Measurements from ENCODE around the gene SPOCK1.

Gene SPOCK1

GRCh38 chr5:137073189-137073588 is 425.9 kb downstream of the SPOCK1 start:
- DNase-seq (ENCODE audit: low read depth, low spot score): no peak

- no peak for DNase-seq (ENCODE audit: low read depth, low spot score)
Observed at GRCh38 chr5:137072361-137073115, 426.6 kb downstream of the SPOCK1 start.

DNA sequence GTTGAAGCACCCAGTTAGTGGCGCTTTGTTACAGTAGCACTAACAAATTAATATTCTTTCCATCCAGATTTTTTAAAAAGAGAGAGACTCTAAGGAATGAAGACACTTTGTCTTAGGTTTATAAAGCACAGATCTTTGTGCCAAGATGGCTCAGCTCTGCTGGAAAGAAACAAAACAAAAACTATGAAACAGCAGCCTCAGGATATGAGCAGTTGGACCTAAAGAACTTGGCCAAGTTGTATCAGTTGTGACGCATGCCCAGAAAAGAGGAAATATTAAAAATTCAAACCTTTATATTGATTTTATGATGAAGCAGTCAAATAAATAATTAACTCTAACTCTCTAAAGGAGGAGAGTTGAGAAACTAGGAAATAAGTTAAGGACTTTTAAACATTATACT is 427.2 kb downstream of the SPOCK1 start:
- no peak for DNase-seq (ENCODE audit: low read depth, low spot score)

DNA sequence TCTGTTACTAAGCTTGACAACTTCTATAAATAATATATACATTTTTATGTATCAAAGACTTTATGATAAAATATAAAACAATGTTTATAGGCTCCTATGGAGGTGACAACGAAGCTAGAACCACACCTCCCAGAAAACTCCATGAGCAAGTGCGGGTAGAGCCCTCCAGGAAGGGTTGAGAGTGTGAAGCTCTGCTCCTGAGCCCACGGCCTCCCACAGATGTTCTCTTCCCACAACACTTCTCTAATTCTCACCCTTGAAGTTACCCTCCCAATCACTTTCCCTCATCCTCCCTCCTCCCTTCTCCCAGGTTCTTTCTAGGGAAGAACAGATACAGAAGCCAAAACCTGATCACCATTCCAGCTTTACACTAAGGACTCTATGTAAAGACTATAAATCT is 427.6 kb downstream of the SPOCK1 start:
- DNase-seq (ENCODE audit: low read depth, low spot score): no peak

GRCh38 chr5:137070521-137070920 is 428.6 kb downstream of the SPOCK1 start:
- no peak for DNase-seq (ENCODE audit: low read depth, low spot score)

DNA sequence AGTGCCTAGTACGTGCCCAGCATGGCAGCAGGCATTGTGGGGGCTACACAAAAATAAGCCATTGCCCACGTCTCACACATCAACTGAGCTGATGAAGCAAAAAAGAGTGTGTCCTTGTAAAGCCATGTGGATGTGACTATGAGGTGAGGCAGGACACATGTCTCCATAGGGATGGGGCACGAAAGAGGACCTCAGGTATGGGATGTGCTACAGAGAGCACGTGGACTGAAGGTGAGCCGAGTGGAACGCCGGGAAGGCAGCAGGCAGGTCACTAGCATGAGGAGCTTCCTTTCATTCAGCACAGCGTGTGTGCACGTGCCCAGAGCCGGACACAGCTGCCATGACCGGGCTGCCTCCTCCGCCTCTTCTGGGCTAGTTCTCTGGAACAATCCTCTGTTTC is 429.8 kb downstream of the SPOCK1 start:
- DNase-seq (ENCODE audit: low read depth, low spot score): no peak

GRCh38 chr5:137061382-137061781 is 437.7 kb downstream of the SPOCK1 start:
- DNase-seq (ENCODE audit: low read depth, low spot score): no peak

- DNase-seq (ENCODE audit: low read depth, low spot score): no peak
Observed at GRCh38 chr5:137058089-137058488, 441.0 kb downstream of the SPOCK1 start.

DNA sequence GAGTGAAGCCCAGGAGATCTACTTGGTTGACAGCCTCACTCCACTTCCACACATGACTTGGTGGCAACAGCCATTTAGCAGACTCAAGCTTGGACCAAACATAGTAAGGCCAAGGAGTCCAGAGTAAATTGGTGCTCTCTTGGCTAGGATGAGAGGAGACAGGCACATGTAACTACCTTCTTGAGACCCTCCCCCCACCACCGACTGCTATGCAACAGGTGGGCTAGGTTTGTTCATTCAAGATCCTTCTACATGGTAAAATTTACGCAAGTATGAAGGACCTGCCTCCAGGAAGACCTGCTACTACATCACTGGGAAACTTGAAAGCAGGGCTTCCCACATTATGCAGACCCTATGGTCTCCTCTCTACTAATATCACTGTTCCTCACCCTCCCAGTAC is 442.4 kb downstream of the SPOCK1 start:
- no peak for DNase-seq (ENCODE audit: low read depth, low spot score)

- no peak for DNase-seq (ENCODE audit: low read depth, low spot score)
Observed at GRCh38 chr5:137055271-137055872, 443.8 kb downstream of the SPOCK1 start.

DNA sequence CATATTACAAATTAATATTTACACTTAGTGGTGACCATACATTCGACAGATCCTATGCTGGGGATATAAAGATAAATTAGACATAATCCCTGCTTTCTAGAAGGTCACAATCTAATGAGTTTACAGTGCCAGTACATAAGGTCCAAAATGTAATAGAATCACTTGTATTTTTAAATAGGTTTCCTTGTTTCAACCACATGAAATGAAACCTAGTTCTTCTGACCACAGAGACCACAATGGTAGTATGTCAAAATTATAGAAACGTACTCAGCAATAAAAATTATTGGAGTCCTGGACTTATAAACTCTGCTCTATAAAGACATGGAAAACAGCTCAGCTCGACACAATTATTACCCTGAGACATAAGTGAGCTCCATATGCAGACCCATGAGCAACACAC is 444.3 kb downstream of the SPOCK1 start:
- no peak for DNase-seq (ENCODE audit: low read depth, low spot score)

DNA sequence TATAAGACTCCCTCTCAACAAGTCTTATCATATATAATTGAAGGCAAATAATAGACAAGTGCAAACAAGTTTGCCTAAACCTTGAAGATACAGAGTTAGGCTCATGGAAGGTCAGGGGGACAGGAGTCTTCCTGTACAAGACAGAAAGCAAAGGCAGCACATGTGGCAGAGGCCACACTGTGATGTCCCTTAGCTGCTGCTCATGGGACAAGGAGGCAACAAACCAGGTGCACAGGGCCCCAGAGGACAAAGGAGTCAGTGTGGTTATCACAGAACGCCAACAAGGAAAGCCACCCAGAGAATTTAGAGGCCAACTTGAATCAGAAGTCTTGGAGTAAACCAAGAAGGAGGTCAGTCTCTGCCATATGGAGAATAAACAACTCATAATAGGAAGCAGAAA is 444.8 kb downstream of the SPOCK1 start:
- no peak for DNase-seq (ENCODE audit: low read depth, low spot score)

GRCh38 chr5:137051161-137051560 is 448.0 kb downstream of the SPOCK1 start:
- no peak for DNase-seq (ENCODE audit: low read depth, low spot score)

- DNase-seq (ENCODE audit: low read depth, low spot score): no peak
Observed at GRCh38 chr5:137040641-137041340, 458.3 kb downstream of the SPOCK1 start.

DNA sequence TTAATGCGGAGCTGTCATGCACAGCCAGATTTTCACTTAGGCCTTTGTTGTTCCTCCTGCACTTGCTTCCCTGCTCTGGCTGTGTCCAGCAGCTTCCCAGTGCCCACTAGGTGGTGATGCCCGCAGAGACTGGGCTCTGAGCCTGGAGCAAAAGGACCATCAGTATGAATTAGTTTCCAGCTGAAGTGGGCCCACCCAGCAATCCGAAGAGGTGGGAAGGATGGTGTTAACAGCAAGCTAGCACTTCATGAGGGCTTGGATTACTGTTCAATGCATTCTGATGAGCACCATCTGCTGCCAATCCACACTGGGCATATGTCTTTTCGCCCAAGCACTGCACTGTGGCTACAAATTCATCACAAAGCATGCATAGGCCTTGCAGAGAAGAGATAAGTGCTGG is 459.1 kb downstream of the SPOCK1 start:
- no peak for DNase-seq (ENCODE audit: low read depth, low spot score)

DNA sequence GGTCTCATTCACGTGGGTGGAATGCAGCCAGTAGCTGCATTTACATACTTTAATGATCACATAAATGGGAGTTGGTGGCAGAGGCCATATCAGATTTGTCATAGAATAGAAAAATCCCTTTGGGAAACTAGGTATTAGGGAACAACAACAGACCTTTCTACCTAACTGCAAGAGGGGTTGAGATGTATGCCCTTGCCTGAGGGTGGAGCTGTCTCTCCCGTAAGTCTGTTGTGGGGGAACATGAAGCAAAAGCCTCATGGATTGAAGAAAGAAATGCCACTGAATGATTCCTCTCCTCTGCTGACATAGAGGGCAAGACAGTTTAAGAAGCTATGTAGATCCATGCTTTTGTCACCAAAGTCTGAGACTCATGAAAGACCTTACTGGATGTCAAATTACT is 461.3 kb downstream of the SPOCK1 start:
- no peak for DNase-seq (ENCODE audit: low read depth, low spot score)

DNA sequence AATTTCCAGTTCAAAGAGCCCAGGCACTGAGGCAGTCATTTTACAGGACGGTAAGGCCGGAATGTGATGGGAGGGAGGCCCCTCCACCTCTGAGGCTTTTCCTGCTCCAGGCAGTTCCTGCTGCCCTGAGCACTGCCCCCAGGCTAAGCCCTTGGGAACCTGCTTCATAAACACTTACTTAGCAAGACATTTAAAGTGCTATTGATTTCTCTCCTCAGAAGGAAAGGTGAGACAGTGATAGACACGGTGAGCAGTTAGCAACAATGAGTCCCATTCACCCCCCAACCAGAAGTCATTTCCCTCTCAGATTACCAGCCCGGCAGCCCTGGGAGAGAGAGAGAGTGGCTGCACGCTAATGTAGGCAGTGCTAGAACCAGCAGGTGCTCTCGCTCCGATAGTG is 462.5 kb downstream of the SPOCK1 start:
- DNase-seq (ENCODE audit: low read depth, low spot score): no peak

DNA sequence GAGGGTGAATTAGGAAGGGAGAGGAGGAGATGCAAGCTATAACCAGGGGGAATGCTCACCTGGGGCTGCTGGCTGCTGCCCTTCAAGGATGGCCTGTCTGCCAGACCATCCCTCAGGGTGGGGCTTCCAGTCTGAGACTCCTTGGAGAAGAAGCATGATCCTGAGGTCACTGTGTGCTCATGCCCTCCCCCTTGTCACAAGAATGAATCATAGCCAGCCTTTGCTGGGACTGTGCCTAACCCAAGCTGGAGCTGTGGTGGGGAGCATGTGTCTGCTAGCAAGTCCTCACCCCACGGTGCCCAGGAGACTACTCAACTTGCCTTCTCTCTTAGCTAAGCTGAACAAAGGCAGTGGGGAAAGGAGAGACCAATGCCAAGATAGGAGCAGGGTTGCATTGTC is 463.6 kb downstream of the SPOCK1 start:
- no peak for DNase-seq (ENCODE audit: low read depth, low spot score)

DNA sequence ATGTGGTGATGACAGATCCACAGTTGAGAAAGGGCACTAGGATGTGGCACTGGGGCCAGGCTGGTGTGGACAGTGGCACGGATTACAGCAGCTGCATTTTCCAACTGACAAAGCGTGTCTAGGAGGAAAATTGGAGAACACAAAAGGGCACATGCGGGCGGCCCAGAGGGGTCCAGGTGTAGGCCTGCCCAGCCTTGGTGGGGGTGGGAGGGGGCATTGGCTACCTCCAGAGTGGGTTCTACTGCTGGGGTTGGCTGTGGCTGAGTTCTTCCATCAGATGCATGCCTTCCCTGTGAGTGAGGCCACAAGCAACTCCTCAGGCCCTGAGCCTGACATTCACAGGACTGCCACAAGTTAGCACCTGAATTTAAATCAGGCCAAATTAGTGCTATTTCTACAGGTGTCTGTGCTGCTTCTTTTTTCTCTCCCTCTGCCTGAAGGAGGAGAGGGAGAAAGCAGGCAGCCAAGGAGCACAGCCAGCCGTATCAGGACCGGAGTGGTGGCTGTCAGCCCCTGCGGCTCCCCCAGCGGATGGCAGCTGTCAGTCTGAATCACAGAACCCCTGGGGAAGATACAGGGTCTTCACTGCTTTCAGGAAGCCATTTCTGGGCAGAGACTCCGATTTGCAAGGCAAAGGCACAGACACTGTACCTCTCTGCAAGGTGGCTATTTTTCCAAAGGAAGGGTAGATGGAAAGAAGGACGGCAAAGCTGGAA is 464.2 kb downstream of the SPOCK1 start:
- no peak for DNase-seq (ENCODE audit: low read depth, low spot score)

DNA sequence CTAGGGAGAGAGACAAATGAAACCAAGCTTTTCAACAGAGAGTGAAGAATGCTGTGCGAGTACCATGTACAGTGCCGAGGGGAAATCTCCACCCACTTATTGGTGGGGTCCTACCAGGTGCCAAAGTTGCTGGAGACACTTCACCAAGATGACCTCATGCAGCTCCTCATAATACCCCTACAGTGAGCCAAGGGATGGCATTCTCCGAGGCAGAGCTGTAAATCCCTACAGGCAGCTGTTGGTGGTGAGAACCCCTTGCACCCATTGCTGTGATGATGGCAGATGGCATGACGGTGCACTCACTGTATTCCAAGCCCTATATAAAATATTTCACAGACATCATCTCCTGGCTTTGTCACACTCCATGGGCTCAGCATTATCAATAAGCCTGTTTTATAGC is 464.9 kb downstream of the SPOCK1 start:
- no peak for DNase-seq (ENCODE audit: low read depth, low spot score)

DNA sequence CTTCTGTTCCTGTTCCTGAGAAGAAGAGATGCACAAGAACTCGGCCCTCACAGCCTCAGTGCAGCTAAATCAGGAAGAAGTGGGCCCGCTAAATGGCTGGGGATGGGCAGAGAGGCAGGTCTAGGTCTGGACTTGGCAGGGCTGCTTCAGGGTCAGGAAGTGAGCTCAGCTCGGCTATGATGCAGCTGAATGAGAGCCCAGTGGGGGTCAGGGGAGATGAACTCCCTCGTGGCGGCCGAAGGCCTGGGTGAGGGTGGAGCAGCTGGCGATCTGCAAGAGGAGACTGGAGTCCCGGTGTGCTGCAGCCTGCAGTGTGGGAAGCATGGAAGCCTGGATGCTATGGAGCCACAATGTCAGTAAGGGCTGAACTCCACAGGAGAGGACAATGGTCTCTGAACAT is 466.2 kb downstream of the SPOCK1 start:
- DNase-seq (ENCODE audit: low read depth, low spot score): no peak

GRCh38 chr5:137027758-137028157 is 471.4 kb downstream of the SPOCK1 start:
- DNase-seq (ENCODE audit: low read depth, low spot score): no peak
